PC-9 (cell line): ENCODE results near the gene ARHGDIG.

Source experiments
- EZH2 ChIP-seq: fragments of 200-600 bp; sonication (generic); IDR thresholded peaks from 2 replicates; pipeline ENCODE4 v1.8.0; 2017; ENCODE audit warnings: antibody characterized with exemption, low read depth
- TF ChIP-seq, protein P1 (sequence below): fragments of 200-600 bp; sonication (generic); conservative IDR thresholded peaks from 2 replicates; pipeline ENCODE4 v1.6.1; 2017; ENCODE audit warnings: mixed run types, antibody characterized with exemption, mild to moderate bottlenecking, moderate library complexity

DNA sequence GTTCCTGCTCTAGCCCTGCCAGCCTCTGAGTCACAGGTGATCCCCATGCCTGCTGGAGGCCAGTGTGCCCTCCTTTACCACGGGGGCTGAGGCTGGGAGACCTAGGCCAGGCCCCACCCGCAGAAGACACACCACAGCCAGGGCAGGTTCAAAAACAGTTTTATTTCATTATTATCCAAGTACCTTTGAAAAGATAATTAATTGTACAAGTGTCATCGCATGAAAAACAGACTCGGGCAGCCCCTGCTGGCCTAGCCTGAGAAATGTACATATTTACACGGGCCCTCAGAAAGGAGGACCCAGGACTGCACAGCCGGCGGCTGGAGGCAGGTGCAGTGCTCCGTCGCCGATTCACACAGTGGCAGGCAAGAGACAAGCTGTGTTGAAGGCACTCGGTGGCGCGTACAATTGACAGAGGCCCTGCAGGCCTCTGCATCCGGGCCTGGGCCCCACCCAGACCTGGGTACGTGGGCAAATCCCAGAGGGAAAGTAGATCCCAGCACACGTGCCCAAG is 7.0 kb downstream of the ARHGDIG start:
- TF ChIP-seq, protein P1, sequence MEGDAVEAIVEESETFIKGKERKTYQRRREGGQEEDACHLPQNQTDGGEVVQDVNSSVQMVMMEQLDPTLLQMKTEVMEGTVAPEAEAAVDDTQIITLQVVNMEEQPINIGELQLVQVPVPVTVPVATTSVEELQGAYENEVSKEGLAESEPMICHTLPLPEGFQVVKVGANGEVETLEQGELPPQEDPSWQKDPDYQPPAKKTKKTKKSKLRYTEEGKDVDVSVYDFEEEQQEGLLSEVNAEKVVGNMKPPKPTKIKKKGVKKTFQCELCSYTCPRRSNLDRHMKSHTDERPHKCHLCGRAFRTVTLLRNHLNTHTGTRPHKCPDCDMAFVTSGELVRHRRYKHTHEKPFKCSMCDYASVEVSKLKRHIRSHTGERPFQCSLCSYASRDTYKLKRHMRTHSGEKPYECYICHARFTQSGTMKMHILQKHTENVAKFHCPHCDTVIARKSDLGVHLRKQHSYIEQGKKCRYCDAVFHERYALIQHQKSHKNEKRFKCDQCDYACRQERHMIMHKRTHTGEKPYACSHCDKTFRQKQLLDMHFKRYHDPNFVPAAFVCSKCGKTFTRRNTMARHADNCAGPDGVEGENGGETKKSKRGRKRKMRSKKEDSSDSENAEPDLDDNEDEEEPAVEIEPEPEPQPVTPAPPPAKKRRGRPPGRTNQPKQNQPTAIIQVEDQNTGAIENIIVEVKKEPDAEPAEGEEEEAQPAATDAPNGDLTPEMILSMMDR = no peak
- no peak for TF ChIP-seq EZH2
